ENCODE results near the gene PIP5KL1.

- TF ChIP-seq EZH2 (IDR thresholded peaks at IDR 0.05; ENCODE audit: low read length) (no peak), CTCF (optimal IDR thresholded peaks at IDR 0.05 in 1 of 3, IDR thresholded peaks at IDR 0.05 in 1 of 3, conservative IDR thresholded peaks at IDR 0.05 in 1 of 3; ENCODE audit: extremely low read depth in 1 of 3, insufficient read depth in 2 of 3, low read length in 3 of 3) (no peak)
Measured at GRCh38 chr9:127974001-127974768, 43.6 kb upstream of the PIP5KL1 start.

All from keratinocyte (primary cell).